Loucy (cell line): ENCODE measurements around the gene TMED10.

Experiments
- H2AFZ ChIP-seq: fragments of 200-600 bp; sonication (generic); 2 replicates; pipeline ENCODE4 v1.6.0; 2016; ENCODE audit warnings: antibody characterized with exemption, mild to moderate bottlenecking, low read length, moderate library complexity
- H3F3A ChIP-seq: fragments of 200-600 bp; 2 replicates; pipeline ENCODE4 v1.6.0; 2016; ENCODE audit warnings: antibody characterized with exemption, low read depth, mild to moderate bottlenecking
- H3K27me3 ChIP-seq: fragments of 200-600 bp; sonication (generic); 2 replicates; pipeline ENCODE4 v1.6.1; 2014; ENCODE audit warnings: low read length, mild to moderate bottlenecking; ENCODE audit not compliant: insufficient read depth, poor library complexity, severe bottlenecking
- H3K36me3 ChIP-seq: fragments of 200-600 bp; sonication (generic); 2 replicates; pipeline ENCODE4 v1.6.1; 2016; ENCODE audit warnings: low read length; ENCODE audit not compliant: insufficient read depth
- H3K4me1 ChIP-seq: fragments of 200-600 bp; sonication (generic); 2 replicates; pipeline ENCODE4 v1.5.1; 2014; ENCODE audit warnings: low read length, mild to moderate bottlenecking; ENCODE audit not compliant: insufficient read depth, poor library complexity, severe bottlenecking
- H3K4me2 ChIP-seq: fragments of 200-600 bp; sonication (generic); 2 replicates; pipeline ENCODE4 v1.6.0; 2014; ENCODE audit warnings: antibody characterized with exemption, low read length, low read depth, mild to moderate bottlenecking; ENCODE audit not compliant: poor library complexity, severe bottlenecking
- H3K4me3 ChIP-seq: fragments of 200-600 bp; sonication (generic); 2 replicates; pipeline ENCODE4 v1.5.1; 2014; ENCODE audit warnings: low read length, mild to moderate bottlenecking, mixed read lengths; ENCODE audit not compliant: poor library complexity, severe bottlenecking
- H3K79me2 ChIP-seq: fragments of 200-600 bp; sonication (generic); 2 replicates; pipeline ENCODE4 v1.6.1; 2014; ENCODE audit warnings: low read length; ENCODE audit not compliant: insufficient read depth
- H3K9ac ChIP-seq: fragments of 200-600 bp; sonication (generic); 2 replicates; pipeline ENCODE4 v1.6.0; 2014; ENCODE audit warnings: mild to moderate bottlenecking, low read depth, low read length, moderate library complexity; ENCODE audit not compliant: poor library complexity, severe bottlenecking
- H3K9me2 ChIP-seq: fragments of 200-600 bp; sonication (generic); replicated peaks from 2 replicates; pipeline ENCODE4 v1.6.1; 2016; ENCODE audit warnings: low read depth, low read length, mixed read lengths
- H3K9me3 ChIP-seq: fragments of 200-600 bp; sonication (generic); 2 replicates; pipeline ENCODE4 v1.6.1; 2014; ENCODE audit warnings: mild to moderate bottlenecking, antibody characterized with exemption, low read length, low read depth; ENCODE audit not compliant: insufficient read depth
- H4K20me1 ChIP-seq: fragments of 200-600 bp; sonication (generic); 2 replicates; pipeline ENCODE4 v1.6.0; 2014; ENCODE audit warnings: antibody characterized with exemption, low read length, mild to moderate bottlenecking; ENCODE audit not compliant: insufficient read depth, poor library complexity, severe bottlenecking
- EZH2phosphoT487 ChIP-seq: fragments of 200-600 bp; IDR thresholded peaks from 2 replicates; pipeline ENCODE4 v1.6.1; 2018; ENCODE audit warnings: antibody characterized with exemption, mild to moderate bottlenecking, moderate library complexity, borderline replicate concordance
- TF ChIP-seq, protein P1 (sequence below): fragments of 200-600 bp; sonication (generic); conservative IDR thresholded peaks from 2 replicates; pipeline ENCODE4 v1.5.1; 2014; ENCODE audit warnings: mild to moderate bottlenecking, antibody characterized with exemption, low read length

Gene TMED10

GRCh38 chr14:75214558-75214957, 38.1 kb upstream of the TMED10 start:
- no peaks in the 10 kb centered on the region for H3K9me2 ChIP-seq
- H3K9ac ChIP-seq: no peak overlapping the region
- H3K79me2 ChIP-seq: no peaks in the 10 kb centered on the region
- no peaks in the 10 kb centered on the region for H4K20me1 ChIP-seq
- peaks cover 29% of the 10 kb centered on the region for H3K4me1 ChIP-seq
- H3K4me3 ChIP-seq: no peak overlapping the region
- H3F3A ChIP-seq: no peaks in the 10 kb centered on the region
- no peaks in the 10 kb centered on the region for H3K9me3 ChIP-seq
- no peak overlapping the region for H2AFZ ChIP-seq
- no peaks in the 10 kb centered on the region for H3K27me3 ChIP-seq
- H3K36me3 ChIP-seq: no peaks in the 10 kb centered on the region
- TF ChIP-seq EZH2phosphoT487: no peak
- TF ChIP-seq, protein P1, sequence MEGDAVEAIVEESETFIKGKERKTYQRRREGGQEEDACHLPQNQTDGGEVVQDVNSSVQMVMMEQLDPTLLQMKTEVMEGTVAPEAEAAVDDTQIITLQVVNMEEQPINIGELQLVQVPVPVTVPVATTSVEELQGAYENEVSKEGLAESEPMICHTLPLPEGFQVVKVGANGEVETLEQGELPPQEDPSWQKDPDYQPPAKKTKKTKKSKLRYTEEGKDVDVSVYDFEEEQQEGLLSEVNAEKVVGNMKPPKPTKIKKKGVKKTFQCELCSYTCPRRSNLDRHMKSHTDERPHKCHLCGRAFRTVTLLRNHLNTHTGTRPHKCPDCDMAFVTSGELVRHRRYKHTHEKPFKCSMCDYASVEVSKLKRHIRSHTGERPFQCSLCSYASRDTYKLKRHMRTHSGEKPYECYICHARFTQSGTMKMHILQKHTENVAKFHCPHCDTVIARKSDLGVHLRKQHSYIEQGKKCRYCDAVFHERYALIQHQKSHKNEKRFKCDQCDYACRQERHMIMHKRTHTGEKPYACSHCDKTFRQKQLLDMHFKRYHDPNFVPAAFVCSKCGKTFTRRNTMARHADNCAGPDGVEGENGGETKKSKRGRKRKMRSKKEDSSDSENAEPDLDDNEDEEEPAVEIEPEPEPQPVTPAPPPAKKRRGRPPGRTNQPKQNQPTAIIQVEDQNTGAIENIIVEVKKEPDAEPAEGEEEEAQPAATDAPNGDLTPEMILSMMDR: no peak
- no peak overlapping the region for H3K4me2 ChIP-seq

DNA sequence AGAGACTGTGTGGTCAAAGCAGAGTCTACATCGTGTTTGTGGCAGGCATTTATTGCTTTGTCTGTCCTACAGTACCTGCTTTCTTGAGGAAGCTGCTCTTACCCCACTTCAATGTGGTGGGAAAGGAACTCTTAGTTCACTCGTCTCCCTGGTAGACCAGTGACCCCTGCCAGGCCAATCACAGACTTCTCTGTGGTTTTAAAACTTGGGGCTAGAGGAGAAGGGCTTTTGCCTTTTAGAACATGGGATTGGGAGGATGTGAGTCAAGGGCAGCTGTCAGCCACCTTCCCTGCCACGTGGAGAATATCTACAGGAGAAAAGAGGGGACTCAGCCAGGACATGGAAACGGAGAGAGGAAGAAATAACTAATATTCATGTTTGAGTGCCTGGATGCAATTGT, 36.8 kb upstream of the TMED10 start:
- H3K4me2 ChIP-seq: no peak overlapping the region
- H3K27me3 ChIP-seq: no peaks in the 10 kb centered on the region
- TF ChIP-seq, protein P1: no peak
- no peak for TF ChIP-seq EZH2phosphoT487
- H4K20me1 ChIP-seq: no peaks in the 10 kb centered on the region
- no peaks in the 10 kb centered on the region for H3F3A ChIP-seq
- no peak overlapping the region for H3K9ac ChIP-seq
- H3K9me3 ChIP-seq: no peaks in the 10 kb centered on the region
- H3K4me3 ChIP-seq: no peak overlapping the region
- no peaks in the 10 kb centered on the region for H3K36me3 ChIP-seq
- H3K4me1 ChIP-seq: peaks cover 29% of the 10 kb centered on the region
- no peaks in the 10 kb centered on the region for H3K79me2 ChIP-seq
- no peaks in the 10 kb centered on the region for H3K9me2 ChIP-seq
- H2AFZ ChIP-seq: no peak overlapping the region

GRCh38 chr14:75208843-75209242, 32.4 kb upstream of the TMED10 start:
- TF ChIP-seq, protein P1: no peak
- TF ChIP-seq EZH2phosphoT487: no peak
- H3K36me3 ChIP-seq: no peaks in the 10 kb centered on the region
- no peaks in the 10 kb centered on the region for H3K9me2 ChIP-seq
- H3K9me3 ChIP-seq: no peaks in the 10 kb centered on the region
- H4K20me1 ChIP-seq: no peaks in the 10 kb centered on the region
- H3K4me2 ChIP-seq: no peak overlapping the region
- H3F3A ChIP-seq: no peaks in the 10 kb centered on the region
- no peaks in the 10 kb centered on the region for H3K79me2 ChIP-seq
- H3K9ac ChIP-seq: no peak overlapping the region
- H3K27me3 ChIP-seq: no peaks in the 10 kb centered on the region
- H2AFZ ChIP-seq: no peak overlapping the region
- H3K4me3 ChIP-seq: no peak overlapping the region
- H3K4me1 ChIP-seq: peaks cover 30% of the 10 kb centered on the region
